Activated CD4-positive, CD25-positive, alpha-beta regulatory T cell (primary cell): ENCODE results near the gene RABGAP1L.
"Not testable (repeated sequence)": the region's sequence is repeated elsewhere in the genome, so short reads cannot be mapped to it uniquely, and the experiment has no call there.

Experiments used
- DNase-seq, 4 experiments: peaks; one replicate each; lab custom pipeline; 2025; lab: John Stamatoyannopoulos, UW

The RABGAP1L gene

GRCh38 chr1:174198202-174198601 lies 38.9 kb downstream of the RABGAP1L start:
- DNase-seq, result no peak

GRCh38 chr1:174200746-174201145 lies 41.4 kb downstream of the RABGAP1L start:
- DNase-seq, result no peak

DNA sequence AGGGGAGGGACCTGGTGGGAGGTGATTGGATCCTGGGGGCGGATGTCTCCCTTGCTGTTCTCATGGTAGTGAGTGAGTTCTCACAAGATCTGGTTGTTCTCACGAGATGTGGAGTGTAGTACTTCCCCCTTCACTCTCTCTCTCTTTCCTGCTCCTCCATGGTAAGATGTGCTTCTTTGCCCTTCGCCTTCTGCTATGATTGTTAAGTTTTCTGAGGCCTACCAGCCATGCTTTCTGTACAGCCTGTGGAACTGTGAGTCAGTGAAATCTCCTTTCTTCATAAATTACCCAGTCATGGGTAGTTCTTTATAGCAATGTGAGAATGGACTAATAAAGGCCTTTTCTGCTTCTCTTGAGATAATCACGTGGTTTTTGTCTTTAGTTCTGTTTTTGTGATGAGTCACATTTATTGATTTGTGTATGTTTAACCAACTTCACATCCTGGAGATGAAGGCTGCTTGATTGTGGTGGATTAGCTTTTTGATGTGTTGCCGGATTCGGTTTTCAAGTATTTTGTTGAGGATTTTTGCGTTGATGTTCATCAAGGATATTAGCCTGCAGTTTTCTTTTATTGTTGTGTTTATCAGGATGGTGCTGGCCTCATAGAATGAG lies 45.5 kb downstream of the RABGAP1L start:
- no peak for DNase-seq

GRCh38 chr1:174206148-174206836 lies 47.0 kb downstream of the RABGAP1L start:
- DNase-seq, result no peak

- no peak for DNase-seq
Observed at GRCh38 chr1:174209347-174210187, 50.2 kb downstream of the RABGAP1L start.

DNA sequence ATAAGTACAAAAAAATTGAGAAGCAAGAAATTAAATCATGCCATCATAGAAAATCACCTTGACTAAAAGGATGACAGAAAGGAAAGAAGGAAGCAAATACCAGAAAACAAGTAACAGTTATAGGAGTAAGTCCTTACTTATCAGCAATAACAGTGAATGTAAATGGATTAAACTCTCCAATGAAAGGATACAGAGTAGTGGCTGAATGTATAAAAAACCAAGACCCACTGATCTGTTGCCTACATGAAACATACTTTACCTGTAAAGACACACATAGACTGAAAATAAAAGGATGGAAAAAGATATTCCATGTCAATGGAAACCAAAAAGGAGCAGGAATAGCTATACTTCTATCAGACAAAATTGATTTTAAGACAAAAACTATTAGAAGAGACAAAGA lies 52.2 kb downstream of the RABGAP1L start:
- DNase-seq, result no peak

DNA sequence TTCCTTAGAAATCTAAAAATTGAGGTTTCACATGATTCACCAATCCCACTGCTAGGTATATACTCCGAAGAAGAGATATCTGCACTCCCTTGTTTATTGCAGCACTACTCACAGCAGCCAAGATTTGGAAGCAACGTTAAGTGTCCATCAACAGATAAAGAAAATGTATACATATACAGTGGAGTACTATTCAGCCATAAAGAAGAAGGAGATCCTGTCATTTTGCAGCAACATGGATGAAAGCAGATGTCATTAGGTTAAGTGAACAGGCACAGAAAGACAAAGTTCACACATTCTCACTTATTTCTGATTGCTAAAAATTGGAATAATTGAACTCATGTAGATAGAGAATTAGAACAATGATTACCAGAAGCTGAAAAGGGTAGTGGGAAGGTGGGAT lies 56.4 kb downstream of the RABGAP1L start:
- no peak for DNase-seq

DNA sequence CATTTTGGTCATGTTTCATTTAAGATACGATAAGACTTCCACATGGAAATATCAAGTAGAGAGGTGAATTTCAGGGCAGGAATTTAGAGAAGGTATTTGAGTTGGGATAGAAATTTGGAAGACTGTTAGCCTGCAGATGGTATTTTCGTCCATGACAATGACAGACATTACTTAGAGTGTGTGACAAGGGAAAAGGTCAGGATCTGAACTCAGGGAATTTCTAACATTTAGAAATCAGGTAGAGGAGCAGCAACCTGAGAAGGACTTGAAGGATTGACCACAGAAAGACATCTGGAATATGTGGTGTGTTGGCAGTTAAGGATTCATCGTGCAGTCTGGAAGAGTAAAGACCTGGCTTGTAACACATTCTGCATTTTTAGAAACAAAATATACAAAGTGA lies 57.9 kb downstream of the RABGAP1L start:
- DNase-seq, result no peak

DNA sequence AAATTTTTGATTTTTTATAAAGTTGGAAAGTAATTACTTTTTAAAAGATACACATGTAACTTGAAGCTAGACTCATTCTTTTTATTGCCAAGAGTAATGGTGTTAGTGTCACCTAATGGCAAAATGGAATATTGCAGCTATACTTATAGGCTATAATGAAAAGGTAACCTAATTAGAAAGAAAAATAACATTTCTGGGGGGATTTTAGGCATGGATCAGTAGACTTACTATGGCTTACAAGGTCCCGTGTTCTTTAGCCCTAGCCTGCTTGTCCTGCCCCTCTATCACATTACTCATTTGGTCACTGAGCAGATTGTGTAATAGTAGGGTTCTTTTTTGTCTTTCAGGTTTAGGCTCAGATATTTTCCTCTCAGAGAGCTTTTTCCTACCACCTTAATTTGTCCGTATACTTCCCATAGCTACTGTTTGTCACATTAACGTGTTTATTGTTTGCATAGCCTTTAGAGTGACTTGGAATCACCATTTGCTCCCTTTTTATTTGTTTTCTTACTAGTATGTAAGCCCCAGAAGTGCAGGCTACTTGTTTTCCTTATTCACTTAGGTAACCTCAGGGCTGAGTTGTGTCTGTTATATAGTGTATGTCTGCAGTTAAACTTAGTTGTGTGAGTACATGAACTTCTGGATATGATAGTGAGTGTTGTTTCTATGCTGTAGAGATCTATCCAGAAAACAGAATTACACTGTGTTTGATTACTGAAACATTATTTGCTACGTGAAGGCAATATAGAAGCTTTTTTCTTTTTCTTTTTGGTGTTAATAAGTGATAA lies 58.7 kb downstream of the RABGAP1L start:
- no peak for DNase-seq

DNA sequence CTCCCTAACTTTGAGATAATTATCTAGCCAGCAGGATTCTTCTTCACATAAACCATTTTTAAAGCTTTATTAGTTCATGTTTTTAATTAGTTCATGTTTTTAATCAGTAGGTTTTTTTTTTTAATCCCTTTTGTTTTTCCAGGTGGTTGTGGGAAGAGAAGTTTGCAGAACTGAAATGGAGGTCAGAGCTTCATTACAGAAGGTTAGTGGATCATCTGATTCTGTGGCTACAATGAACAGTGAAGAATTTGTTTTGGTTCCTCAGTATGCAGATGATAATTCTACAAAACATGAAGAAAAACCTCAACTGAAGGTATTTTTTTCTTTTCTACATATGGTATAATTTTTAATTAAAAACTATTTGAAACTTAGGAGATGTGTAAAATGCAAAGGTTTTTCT lies 59.7 kb downstream of the RABGAP1L start:
- no peak for DNase-seq

- no peak for DNase-seq
Observed at GRCh38 chr1:174219606-174220370, 60.5 kb downstream of the RABGAP1L start.

GRCh38 chr1:174221681-174222080 lies 62.4 kb downstream of the RABGAP1L start:
- no peak for DNase-seq

DNA sequence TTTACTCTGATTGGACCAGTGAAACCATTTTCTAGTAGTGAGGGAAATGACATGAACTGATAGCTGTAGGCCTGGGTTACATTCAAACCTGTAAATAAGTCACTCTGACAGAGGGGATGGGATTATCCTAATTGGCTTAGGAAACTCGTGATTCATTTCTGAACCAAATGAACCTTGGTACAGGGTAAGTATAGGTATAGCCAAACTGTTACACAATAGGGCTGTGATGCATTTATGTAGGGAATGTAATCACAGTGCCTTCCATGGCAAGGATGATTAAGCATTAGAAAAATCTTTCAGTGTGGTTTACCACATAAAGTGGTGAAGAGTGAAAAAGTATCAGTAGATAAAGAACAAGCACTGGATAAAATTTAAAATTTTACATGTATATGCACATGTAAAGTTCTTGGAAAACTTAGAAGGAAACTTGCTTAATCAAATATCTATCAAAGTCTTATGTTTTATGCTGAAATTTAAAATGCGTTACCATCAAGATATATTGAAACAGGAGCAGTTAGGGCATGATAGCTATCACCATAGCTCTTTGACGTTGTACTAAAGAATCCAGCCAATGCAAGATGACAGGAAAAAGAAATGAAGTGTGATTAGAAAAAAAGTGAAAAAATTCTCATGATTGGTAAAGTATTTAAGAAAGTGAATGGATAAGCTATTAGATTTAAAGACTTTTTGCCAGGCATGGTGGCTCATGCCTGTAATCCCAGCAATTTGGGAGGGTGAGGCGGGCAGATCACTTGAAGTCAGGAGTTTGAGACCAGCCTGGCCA lies 63.0 kb downstream of the RABGAP1L start:
- no peak for DNase-seq

GRCh38 chr1:174224641-174225040 lies 65.3 kb downstream of the RABGAP1L start:
- DNase-seq, result no peak

DNA sequence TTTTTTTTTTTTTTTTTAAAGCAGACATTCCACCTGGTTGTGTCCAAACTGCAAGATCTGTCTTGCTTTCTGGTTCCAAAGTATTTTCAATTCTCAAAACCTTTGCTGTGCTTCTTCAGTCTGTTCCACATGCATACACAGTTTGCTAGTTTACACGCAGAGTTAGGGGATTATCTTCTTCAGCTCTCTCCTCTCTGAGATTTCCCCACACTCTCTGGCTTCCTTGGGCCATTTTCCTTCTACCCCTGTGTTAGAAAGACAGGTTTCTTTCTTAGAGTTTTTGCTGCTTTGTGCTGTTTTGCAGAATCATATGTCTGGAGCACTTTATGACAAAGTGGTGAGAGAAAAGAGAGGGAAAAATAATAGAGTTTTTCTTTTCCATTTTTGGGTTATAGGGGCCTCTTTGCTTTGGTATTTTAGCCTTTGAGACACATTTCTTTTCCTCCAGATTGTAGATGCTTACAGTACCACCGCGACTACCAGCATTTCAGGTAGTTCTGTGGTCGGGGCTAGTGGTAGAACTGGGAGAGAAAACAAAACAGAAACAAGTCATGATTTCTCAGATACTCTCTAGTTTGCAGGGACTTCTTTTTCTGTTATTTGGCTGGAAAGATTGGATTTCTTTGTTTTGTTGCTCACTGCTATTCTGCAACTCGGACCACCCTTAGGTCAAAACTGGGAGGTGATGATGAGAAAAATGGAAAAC lies 66.3 kb downstream of the RABGAP1L start:
- DNase-seq, result no peak

DNA sequence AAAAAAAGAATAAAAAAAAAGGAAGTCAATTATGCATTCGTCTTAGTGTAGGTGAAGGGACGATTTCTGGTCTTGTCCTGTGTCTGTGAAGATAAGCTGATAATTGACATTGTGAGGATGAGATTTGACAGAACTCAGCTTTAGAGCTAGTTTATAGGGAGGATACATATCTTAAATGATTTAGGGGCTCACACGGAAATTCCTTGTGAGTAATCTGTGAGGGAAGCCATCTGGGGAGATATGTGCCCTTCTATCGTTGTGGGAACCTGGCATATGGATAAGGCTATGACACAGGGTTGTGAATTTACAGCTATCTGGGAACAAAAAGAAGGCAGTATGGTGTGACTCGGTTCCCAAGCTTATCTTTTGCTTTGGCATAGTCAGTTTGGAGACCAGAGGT lies 71.1 kb downstream of the RABGAP1L start:
- DNase-seq, result no peak

GRCh38 chr1:174232761-174233160 lies 73.4 kb downstream of the RABGAP1L start:
- no peak for DNase-seq

DNA sequence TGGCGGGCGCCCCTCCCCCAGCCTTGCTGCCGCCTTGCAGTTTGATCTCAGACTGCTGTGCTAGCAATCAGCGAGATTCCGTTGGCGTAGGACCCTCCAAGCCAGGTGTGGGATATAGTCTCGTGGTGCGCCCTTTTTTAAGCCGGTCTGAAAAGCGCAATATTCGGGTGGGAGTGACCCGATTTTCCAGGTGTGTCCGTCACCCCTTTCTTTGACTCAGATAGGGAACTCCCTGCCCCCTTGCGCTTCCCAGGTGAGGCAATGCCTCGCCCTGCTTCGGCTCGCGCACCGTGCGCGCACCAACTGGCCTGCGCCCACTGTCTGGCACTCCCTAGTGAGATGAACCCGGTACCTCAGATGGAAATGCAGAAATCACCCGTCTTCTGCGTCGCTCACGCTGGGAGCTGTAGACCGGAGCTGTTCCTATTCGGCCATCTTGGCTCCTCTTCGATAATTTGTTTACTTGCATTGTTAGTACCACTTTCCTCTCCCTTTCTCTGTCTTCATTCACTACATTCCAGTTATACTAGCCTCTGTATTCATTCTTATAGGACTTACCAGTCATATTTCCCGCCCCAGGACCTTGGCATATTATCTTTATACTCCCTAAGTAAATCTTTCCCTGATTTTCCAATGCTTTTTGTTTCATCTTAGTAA lies 79.7 kb downstream of the RABGAP1L start:
- not testable (repeated sequence) for DNase-seq

DNA sequence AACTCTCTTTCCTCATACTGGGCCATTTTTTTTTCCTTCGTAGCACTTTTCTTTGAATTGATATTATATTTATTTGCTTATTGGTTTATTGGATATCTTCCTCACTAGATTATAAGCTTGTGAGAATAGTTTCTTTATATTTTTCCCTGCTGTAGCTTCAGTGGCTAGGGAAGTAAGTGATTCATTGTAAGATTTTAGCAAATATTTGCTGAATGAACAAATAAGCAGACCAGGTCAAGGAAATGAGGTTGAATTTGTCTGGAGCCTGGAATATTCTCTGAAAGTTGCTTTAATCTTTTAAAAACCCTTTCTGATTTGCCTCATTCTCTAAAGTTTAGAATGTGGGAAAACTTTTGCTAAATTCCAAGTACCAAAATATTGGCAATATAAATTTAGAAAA lies 80.2 kb downstream of the RABGAP1L start:
- no peak for DNase-seq

GRCh38 chr1:174242856-174243255 lies 83.5 kb downstream of the RABGAP1L start:
- no peak for DNase-seq
